ENCODE results near the gene RPH3AL. TPM values are rescaled to one million over a fixed set of nuclear protein-coding genes. Genes with fewer than 3 reads are reported as not detected.

Gene RPH3AL
- total and polyA plus RNA-seq, 12 donors, result 3.6 to 11.1 (median 6.0) TPM

- 57 to 67% methylated on average over 23 of the region's 23 CpGs for WGBS, 2 donors
- TF ChIP-seq CTCF (IDR thresholded peaks at IDR 0.05), result no peak
- DNase-seq, result no peak
- no peak overlapping the region for H3K4me3 ChIP-seq
- peaks cover 0 to under 1% (median 0%) of the 10 kb centered on the region in 9 donors for H3K36me3 ChIP-seq
- H3K9me3 ChIP-seq, result no peaks in the 10 kb centered on the region
- H3K27me3 ChIP-seq, result peaks cover 0 to 20% (median 0%) of the 10 kb centered on the region in 7 donors
- ATAC-seq, result peak in 2 of 8 donors; percentile 25 to 45
- peaks cover 7 to 36% (median 18%) of the 10 kb centered on the region in 9 donors for H3K4me1 ChIP-seq
- intact Hi-C loops (cut with DNase I), result no loop called here
- peak overlapping the region in 5 of 10 donors; percentile 3 to 68 (median 13) for H3K27ac ChIP-seq
Observed at GRCh38 chr17:258045-258734, 94.4 kb downstream of the RPH3AL start.

- no peak for ATAC-seq
- WGBS, 2 donors, result 90% methylated on average over 21 to 22 of the region's 29 CpGs
- intact Hi-C loops (cut with DNase I), result no loop called here
- H3K9me3 ChIP-seq, result no peaks in the 10 kb centered on the region
- no peaks in the 10 kb centered on the region for H3K36me3 ChIP-seq
- no peak overlapping the region for H3K4me3 ChIP-seq
- no peak overlapping the region for H3K27ac ChIP-seq
- DNase-seq, result no peak
- no peak for TF ChIP-seq CTCF (IDR thresholded peaks at IDR 0.05)
- H3K4me1 ChIP-seq, result peaks cover 0 to 5% (median 0%) of the 10 kb centered on the region in 9 donors
- peaks cover 0 to 4% (median 0%) of the 10 kb centered on the region in 7 donors for H3K27me3 ChIP-seq
Observed at GRCh38 chr17:253091-253846, 99.3 kb downstream of the RPH3AL start.

- 93 to 94% methylated on average over 13 of the region's 13 CpGs for WGBS, 2 donors
- Histone ChIP-seq H3K9me3 (no peaks in the 10 kb centered on the region), H3K36me3 (no peaks in the 10 kb centered on the region), H3K27me3 (peaks cover 0 to 3% (median 0%) of the 10 kb centered on the region in 7 donors), H3K4me3 (no peak overlapping the region), H3K27ac (no peak overlapping the region), H3K4me1 (no peaks in the 10 kb centered on the region)
- intact Hi-C loops (cut with DNase I), result no loop called here
- TF ChIP-seq CTCF (IDR thresholded peaks at IDR 0.05), result no peak
- no peak for DNase-seq
- ATAC-seq, result no peak
Observed at GRCh38 chr17:252456-252855, 100.2 kb downstream of the RPH3AL start.

GRCh38 chr17:251531-251930 lies 101.1 kb downstream of the RPH3AL start:
- DNase-seq, result no peak
- H3K27me3 ChIP-seq, result peaks cover 0 to 3% (median 0%) of the 10 kb centered on the region in 7 donors
- intact Hi-C loops (cut with DNase I), result no loop called here
- H3K4me1 ChIP-seq, result no peaks in the 10 kb centered on the region
- H3K27ac ChIP-seq, result no peak overlapping the region
- 90 to 93% methylated on average over 12 of the region's 12 CpGs for WGBS, 2 donors
- H3K4me3 ChIP-seq, result no peak overlapping the region
- H3K36me3 ChIP-seq, result no peaks in the 10 kb centered on the region
- no peaks in the 10 kb centered on the region for H3K9me3 ChIP-seq
- TF ChIP-seq CTCF (IDR thresholded peaks at IDR 0.05), result no peak
- ATAC-seq, result no peak

Measured in heart right ventricle (tissue), 16 donors.